DOHH2 (cell line): ENCODE measurements around the gene VAPB.

Source experiments
- H3F3A ChIP-seq: fragments of 200-600 bp; sonication (generic), shearing (Covaris generic); 2 replicates; pipeline ENCODE4 v1.6.0; 2016; ENCODE audit warnings: antibody characterized with exemption, mild to moderate bottlenecking; ENCODE audit not compliant: control insufficient read depth, insufficient read depth
- H3K27ac ChIP-seq: fragments of 200-600 bp; sonication (generic); 2 replicates; pipeline ENCODE4 v1.5.1; 2014; ENCODE audit warnings: low read depth, mild to moderate bottlenecking, low read length, moderate library complexity
- H3K27me3 ChIP-seq: fragments of 200-600 bp; sonication (generic); 2 replicates; pipeline ENCODE4 v1.6.1; 2014; ENCODE audit warnings: mild to moderate bottlenecking, low read length, mixed read lengths; ENCODE audit not compliant: control insufficient read depth
- H3K36me3 ChIP-seq: fragments of 200-600 bp; sonication (generic); 2 replicates; pipeline ENCODE4 v1.6.1; 2014; ENCODE audit warnings: mild to moderate bottlenecking, low read length, moderate library complexity, mixed read lengths; ENCODE audit not compliant: control insufficient read depth
- H3K4me1 ChIP-seq: fragments of 200-600 bp; sonication (generic); 2 replicates; pipeline ENCODE4 v1.6.1; 2014; ENCODE audit warnings: mild to moderate bottlenecking, low read length, mixed read lengths; ENCODE audit not compliant: control insufficient read depth
- H3K4me2 ChIP-seq: fragments of 200-600 bp; sonication (generic); 2 replicates; pipeline ENCODE4 v1.6.0; 2014; ENCODE audit warnings: mild to moderate bottlenecking, low read length, moderate library complexity
- H3K4me3 ChIP-seq: fragments of 200-600 bp; sonication (generic); 2 replicates; pipeline ENCODE4 v1.5.1; 2014; ENCODE audit warnings: mild to moderate bottlenecking, low read length, mixed read lengths
- H3K79me2 ChIP-seq: fragments of 200-600 bp; sonication (generic); 2 replicates; pipeline ENCODE4 v1.6.1; 2014; ENCODE audit warnings: mild to moderate bottlenecking, low read length, mixed read lengths; ENCODE audit not compliant: control insufficient read depth
- H3K9me2 ChIP-seq: fragments of 200-600 bp; sonication (generic); replicated peaks from 2 replicates; pipeline ENCODE4 v1.6.1; 2014; ENCODE audit warnings: mild to moderate bottlenecking, low read length, mixed read lengths; ENCODE audit not compliant: control insufficient read depth
- H3K9me3 ChIP-seq: fragments of 200-600 bp; sonication (generic); 2 replicates; pipeline ENCODE4 v1.6.1; 2014; ENCODE audit warnings: antibody characterized with exemption, low read length, mixed read lengths; ENCODE audit not compliant: control insufficient read depth, insufficient read depth
- H4K20me1 ChIP-seq: fragments of 200-600 bp; sonication (generic); 2 replicates; pipeline ENCODE4 v1.6.0; 2014; ENCODE audit warnings: low read depth, mild to moderate bottlenecking, antibody characterized with exemption, low read length, moderate library complexity; ENCODE audit not compliant: control insufficient read depth, insufficient read depth
- EZH2phosphoT487 ChIP-seq: fragments of 200-600 bp; sonication (generic); IDR thresholded peaks from 2 replicates; pipeline ENCODE4 v1.6.1; 2017; ENCODE audit warnings: borderline replicate concordance, mild to moderate bottlenecking, antibody characterized with exemption, low read length, moderate library complexity, mixed read lengths
- TF ChIP-seq, protein P1 (sequence below): fragments of 200-600 bp; sonication (generic); IDR thresholded peaks from one replicate; pipeline ENCODE4 v1.5.1; 2014; ENCODE audit warnings: antibody characterized with exemption, mild to moderate bottlenecking, low read depth, low read length; ENCODE audit not compliant: poor library complexity, severe bottlenecking

VAPB gene

DNA sequence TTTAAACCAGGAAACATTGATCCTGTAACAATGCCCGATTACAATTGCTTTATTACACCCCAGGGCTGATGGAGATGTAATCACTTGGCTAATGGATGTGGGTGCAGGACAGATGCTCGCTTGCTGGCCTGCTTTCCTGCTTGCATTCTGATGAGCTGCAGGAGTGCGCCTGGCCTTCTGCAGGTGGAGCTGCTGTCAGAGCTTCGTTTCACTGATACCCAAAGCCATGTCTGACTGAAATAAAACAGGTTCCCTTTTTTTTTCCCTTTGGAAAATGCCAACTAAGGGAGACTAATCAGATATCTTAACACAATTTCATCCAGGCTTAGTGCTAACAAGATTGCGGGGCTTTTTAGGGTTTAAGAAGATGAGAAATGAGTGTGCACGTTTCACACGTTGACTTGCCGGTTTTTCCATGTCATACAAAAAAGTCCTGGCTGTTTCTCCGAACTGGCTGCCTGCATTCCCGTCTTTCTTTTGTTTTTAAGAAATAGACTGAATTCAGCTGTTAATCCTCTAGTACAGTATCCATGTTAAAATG lies 60.7 kb downstream of the VAPB start:
- Histone ChIP-seq H3K9me2 (no peaks in the 10 kb centered on the region), H3K4me3 (no peak overlapping the region), H3K4me2 (no peak overlapping the region), H3K4me1 (no peaks in the 10 kb centered on the region), H3K27me3 (no peaks in the 10 kb centered on the region), H4K20me1 (0 out of 2 replicates have a peak, but pooled peaks cover 10% of the 10 kb centered on the region), H3F3A (peaks cover 9% of the 10 kb centered on the region; the same call in 1 of the 2 replicates), H3K27ac (no peak overlapping the region), H3K79me2 (no peaks in the 10 kb centered on the region), H3K9me3 (no peaks in the 10 kb centered on the region), H3K36me3 (peaks cover 45% of the 10 kb centered on the region)
- TF ChIP-seq, protein P1, sequence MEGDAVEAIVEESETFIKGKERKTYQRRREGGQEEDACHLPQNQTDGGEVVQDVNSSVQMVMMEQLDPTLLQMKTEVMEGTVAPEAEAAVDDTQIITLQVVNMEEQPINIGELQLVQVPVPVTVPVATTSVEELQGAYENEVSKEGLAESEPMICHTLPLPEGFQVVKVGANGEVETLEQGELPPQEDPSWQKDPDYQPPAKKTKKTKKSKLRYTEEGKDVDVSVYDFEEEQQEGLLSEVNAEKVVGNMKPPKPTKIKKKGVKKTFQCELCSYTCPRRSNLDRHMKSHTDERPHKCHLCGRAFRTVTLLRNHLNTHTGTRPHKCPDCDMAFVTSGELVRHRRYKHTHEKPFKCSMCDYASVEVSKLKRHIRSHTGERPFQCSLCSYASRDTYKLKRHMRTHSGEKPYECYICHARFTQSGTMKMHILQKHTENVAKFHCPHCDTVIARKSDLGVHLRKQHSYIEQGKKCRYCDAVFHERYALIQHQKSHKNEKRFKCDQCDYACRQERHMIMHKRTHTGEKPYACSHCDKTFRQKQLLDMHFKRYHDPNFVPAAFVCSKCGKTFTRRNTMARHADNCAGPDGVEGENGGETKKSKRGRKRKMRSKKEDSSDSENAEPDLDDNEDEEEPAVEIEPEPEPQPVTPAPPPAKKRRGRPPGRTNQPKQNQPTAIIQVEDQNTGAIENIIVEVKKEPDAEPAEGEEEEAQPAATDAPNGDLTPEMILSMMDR, result no peak
- no peak for TF ChIP-seq EZH2phosphoT487

DNA sequence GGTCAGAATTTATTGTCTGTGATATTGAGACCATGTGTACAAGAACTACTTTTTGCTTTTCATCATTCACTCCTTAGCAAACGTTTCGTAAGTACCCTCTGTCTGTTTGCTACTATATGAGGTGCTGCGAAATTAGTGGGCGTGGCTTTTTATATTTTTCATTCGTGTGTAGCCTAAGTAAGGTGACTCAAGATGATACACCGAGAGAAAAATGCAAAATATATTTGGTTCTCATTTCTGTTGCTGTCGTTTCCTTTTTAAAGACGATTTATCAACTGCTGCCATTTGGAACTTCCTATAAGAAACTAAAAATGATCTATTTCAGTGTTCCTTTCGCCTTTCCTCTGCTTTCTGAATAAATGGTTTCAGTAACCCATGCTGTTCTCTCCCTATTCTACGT lies 61.2 kb downstream of the VAPB start:
- Histone ChIP-seq H3K4me2 (no peak overlapping the region), H3F3A (peaks cover 9% of the 10 kb centered on the region; the same call in 1 of the 2 replicates), H3K9me2 (no peaks in the 10 kb centered on the region), H3K79me2 (no peaks in the 10 kb centered on the region), H3K9me3 (no peaks in the 10 kb centered on the region), H3K4me3 (no peak overlapping the region), H3K36me3 (peaks cover 40% of the 10 kb centered on the region), H4K20me1 (0 out of 2 replicates have a peak, but pooled peaks cover 10% of the 10 kb centered on the region), H3K27me3 (no peaks in the 10 kb centered on the region), H3K27ac (no peak overlapping the region), H3K4me1 (no peaks in the 10 kb centered on the region)
- TF ChIP-seq, protein P1, result no peak
- TF ChIP-seq EZH2phosphoT487, result no peak

DNA sequence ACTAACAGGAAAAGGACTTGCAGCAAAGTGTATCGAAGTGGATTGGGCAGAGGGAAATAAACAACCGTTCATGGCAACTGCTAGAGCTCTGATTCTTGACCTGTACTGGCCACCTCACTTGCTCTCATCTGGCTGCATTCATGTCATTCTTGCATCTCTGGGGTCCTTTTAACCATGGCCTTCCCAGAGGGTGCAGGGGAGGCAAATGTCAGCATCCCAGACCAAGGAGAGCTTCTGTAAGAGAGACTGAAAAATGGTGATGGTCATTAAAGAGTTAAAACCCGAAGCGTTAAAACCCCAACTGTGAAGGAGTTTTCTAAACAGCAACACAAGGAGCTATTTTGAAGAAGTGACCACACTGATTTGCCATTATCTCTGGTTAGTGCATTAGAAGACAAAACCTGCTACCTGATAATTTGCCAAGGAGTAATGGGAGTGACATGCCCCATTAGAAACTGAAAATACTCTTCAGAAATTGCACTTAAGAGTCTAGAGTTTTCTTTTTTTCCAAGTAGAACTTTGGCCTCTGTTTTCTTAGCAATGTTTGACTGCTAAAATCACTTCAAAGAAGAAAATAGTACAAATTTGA lies 63.7 kb downstream of the VAPB start:
- Histone ChIP-seq H3K4me1 (peaks cover under 1% of the 10 kb centered on the region), H3K27me3 (no peaks in the 10 kb centered on the region), H3K9me2 (no peaks in the 10 kb centered on the region), H3K79me2 (no peaks in the 10 kb centered on the region), H3F3A (peaks cover 7% of the 10 kb centered on the region; the same call in 1 of the 2 replicates), H4K20me1 (0 out of 2 replicates have a peak, but pooled peaks cover 5% of the 10 kb centered on the region), H3K4me3 (no peak overlapping the region), H3K27ac (no peak overlapping the region), H3K9me3 (no peaks in the 10 kb centered on the region), H3K4me2 (no peak overlapping the region), H3K36me3 (peaks cover 20% of the 10 kb centered on the region)
- TF ChIP-seq EZH2phosphoT487, result no peak
- TF ChIP-seq, protein P1, result no peak
